Subcutaneous adipose tissue (tissue), 4 donors: ENCODE measurements around the gene KRT86. TPM values are rescaled to one million over a fixed set of nuclear protein-coding genes. Genes with fewer than 3 reads are reported as not detected.

Experiments
- total RNA-seq, 4 donors: library from RNA; depleted of rRNA; stranded (reverse); fragments of >200 nt; gene quantifications; one replicate each; pipeline ENCODE4 v1.1.0, GENCODE V29; 2016
- TF ChIP-seq, protein P1 (sequence below): fragments of 450-650 bp; IDR thresholded peaks from one replicate; pipeline ENCODE4 v1.5.1; 2016; ENCODE audit warnings: low read depth, mild to moderate bottlenecking, control low read depth, antibody characterized with exemption, moderate library complexity

The KRT86 gene
- total RNA-seq, 4 donors from 2014 or later: 0.34 TPM; not detected in 3

- TF ChIP-seq, protein P1, sequence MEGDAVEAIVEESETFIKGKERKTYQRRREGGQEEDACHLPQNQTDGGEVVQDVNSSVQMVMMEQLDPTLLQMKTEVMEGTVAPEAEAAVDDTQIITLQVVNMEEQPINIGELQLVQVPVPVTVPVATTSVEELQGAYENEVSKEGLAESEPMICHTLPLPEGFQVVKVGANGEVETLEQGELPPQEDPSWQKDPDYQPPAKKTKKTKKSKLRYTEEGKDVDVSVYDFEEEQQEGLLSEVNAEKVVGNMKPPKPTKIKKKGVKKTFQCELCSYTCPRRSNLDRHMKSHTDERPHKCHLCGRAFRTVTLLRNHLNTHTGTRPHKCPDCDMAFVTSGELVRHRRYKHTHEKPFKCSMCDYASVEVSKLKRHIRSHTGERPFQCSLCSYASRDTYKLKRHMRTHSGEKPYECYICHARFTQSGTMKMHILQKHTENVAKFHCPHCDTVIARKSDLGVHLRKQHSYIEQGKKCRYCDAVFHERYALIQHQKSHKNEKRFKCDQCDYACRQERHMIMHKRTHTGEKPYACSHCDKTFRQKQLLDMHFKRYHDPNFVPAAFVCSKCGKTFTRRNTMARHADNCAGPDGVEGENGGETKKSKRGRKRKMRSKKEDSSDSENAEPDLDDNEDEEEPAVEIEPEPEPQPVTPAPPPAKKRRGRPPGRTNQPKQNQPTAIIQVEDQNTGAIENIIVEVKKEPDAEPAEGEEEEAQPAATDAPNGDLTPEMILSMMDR: no peak
These were observed 22.9 kb upstream of the KRT86 start for GRCh38 chr12:52251367-52252051.

GRCh38 chr12:52252728-52253343, 21.6 kb upstream of the KRT86 start:
- TF ChIP-seq, protein P1: no peak

DNA sequence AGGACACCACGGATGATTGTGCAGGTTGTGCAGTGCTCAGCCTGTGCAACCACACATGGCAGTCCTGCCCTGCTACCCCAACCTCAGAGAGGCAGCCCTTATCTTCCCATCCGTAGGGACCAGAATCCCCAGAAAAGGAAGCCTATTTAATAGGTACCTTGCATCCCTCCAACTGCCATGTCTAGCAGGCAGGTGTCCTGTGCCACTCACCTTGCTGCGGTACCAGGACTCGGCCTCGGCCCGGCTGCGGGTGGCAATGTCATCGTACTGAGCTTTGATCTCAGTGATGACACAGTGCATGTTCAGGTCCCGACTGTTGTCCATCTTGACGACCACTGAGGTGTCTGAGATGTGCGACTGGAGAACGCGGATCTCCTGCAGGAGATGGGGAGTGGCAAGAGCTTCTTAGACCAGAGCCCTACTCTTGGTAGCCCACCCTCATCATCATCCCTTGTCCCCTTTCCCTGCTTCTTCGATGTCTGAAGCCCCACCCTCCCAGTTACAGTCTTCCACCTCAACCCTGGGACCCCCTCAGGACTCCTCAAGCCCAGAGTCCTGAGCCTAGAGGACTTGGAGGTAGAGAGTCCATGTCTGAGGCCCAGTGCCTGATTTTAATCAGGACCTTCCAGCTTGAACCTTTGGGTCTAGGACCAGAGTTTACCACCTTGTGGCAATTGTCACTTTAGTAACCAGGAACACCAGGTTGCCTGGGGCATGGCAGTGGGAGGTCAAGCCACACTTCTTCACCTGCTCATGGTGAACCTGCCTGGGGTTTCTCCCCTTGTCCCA, 20.9 kb upstream of the KRT86 start:
- TF ChIP-seq, protein P1: no peak

GRCh38 chr12:52254180-52254964, 20.1 kb upstream of the KRT86 start:
- TF ChIP-seq, protein P1: no peak

DNA sequence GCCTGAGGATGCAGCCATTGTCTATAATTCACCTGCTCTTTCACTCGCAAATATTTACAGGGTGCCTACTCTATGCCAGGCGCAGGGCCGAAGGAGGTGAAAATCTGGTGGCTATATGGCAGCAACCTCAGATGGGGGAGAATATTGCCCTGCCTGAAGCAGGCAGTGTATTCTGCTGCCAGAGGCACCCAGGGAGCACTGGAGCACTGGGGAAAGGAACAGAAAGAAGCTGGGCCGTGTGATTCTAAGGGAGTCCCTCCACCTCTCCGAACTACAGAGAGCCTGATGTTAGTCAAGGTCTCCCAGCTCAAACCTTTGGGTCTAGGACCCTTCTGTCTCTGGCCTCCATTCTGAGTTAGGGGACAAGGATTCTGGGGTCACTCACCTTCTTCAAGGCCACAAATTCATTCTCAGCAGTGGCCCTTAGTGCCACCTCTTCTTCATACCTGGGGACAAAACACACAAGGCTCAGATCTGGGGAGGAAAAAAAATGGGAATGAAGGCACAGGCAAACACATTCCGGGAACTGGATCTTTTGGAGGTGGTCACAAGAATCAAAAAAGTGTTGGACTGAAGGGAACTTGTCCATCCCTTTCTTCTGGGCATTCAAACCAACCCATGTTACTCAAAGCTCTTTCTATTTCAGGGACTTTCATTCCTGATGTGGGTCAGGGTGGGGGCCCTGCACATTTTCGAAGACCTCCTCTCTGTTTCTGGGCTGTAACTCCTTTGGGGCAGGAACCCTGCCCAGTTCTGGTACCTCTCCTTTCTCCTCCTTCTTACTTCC, 19.3 kb upstream of the KRT86 start:
- TF ChIP-seq, protein P1: no peak

GRCh38 chr12:52255926-52256583, 18.4 kb upstream of the KRT86 start:
- TF ChIP-seq, protein P1: no peak
